HepG2 (cell line): Measurements from ENCODE around the gene PPP4R2. TPM values are rescaled to one million over a fixed set of nuclear protein-coding genes. Genes with fewer than 3 reads are reported as not detected.

Experiments used
- ARID2 ChIP-seq: sonication (generic); formaldehyde crosslinking; IDR thresholded peaks from 2 replicates; pipeline ENCODE4 v1.8.1; 2022; ENCODE audit warnings: mild to moderate bottlenecking, missing genetic modification reagents, borderline replicate concordance
- EHMT2 ChIP-seq: fragments of 200-600 bp; sonication (generic); IDR thresholded peaks from 2 replicates; pipeline ENCODE4 v1.7.0; 2017; ENCODE audit warnings: antibody characterized with exemption, low read depth, low read length, borderline replicate concordance
- FOXJ3 ChIP-seq: sonication (generic); formaldehyde crosslinking; IDR thresholded peaks from 2 replicates; pipeline ENCODE4 v1.4.0; 2020; ENCODE audit warnings: missing genetic modification reagents, mild to moderate bottlenecking, borderline replicate concordance
- LCORL ChIP-seq, 2 experiments: fragments of 450-650 bp in 1 of 2; sonication (generic) in 1 of 2; formaldehyde crosslinking in 1 of 2; IDR thresholded peaks; 2 replicates each; pipeline versions ENCODE4 v1.5.0 to v1.6.1; 2017 to 2020; ENCODE audit warnings: antibody characterized with exemption in 1 of 2, missing genetic modification reagents in 1 of 2
- NCOR1 ChIP-seq: fragments of 200-600 bp; sonication (generic); IDR thresholded peaks from 2 replicates; pipeline ENCODE4 v1.7.0; 2017; ENCODE audit warnings: antibody characterized with exemption, low read length, borderline replicate concordance
- SMAD1 ChIP-seq: sonication (generic); formaldehyde crosslinking; IDR thresholded peaks from 2 replicates; pipeline ENCODE4 v1.4.0; 2020; ENCODE audit warnings: missing genetic modification reagents, low read depth, mild to moderate bottlenecking, borderline replicate concordance
- SMC3 ChIP-seq: IDR thresholded peaks from 2 replicates; pipeline ENCODE4 v1.6.1; 2011; ENCODE audit warnings: low read length, improper control_type of control experiment
- ZBTB7B ChIP-seq: sonication (generic); formaldehyde crosslinking; IDR thresholded peaks from 2 replicates; pipeline ENCODE4 v1.4.0; 2020; ENCODE audit warnings: missing genetic modification reagents
- ZC3H4 ChIP-seq: sonication (generic); formaldehyde crosslinking; IDR thresholded peaks from 2 replicates; pipeline ENCODE4 v1.4.0; 2020; ENCODE audit warnings: missing genetic modification reagents, borderline replicate concordance
- ZEB1 ChIP-seq: IDR thresholded peaks from 2 replicates; pipeline ENCODE4 v1.6.1; 2012; ENCODE audit warnings: mild to moderate bottlenecking, low read depth, inconsistent platforms; ENCODE audit not compliant: insufficient replicate concordance
- ZNF230 ChIP-seq: sonication (generic); formaldehyde crosslinking; IDR thresholded peaks from 2 replicates; pipeline ENCODE4 v1.4.0; 2020; ENCODE audit warnings: mild to moderate bottlenecking, missing genetic modification reagents
- ZNF746 ChIP-seq: sonication (generic); formaldehyde crosslinking; IDR thresholded peaks from 2 replicates; pipeline ENCODE4 v1.8.0; 2022; ENCODE audit warnings: mild to moderate bottlenecking, missing genetic modification reagents
- polyA plus RNA-seq, 8 experiments: library from polyadenylated mRNA; depleted of rRNA in 3 of 8; stranded (reverse) in 7 of 8; unstranded in 1 of 8; fragments of >200 nt; fragmentation: Illumina TruSeq in 4 of 8; extraction: Trizol in 4 of 8; gene quantifications; 2 replicates each; pipeline versions ENCODE4 v1.2.1 to v1.2.3, GENCODE V29; 2011 to 2016; ENCODE audit warnings: low read depth in 4 of 8, missing spikeins in 1 of 8, mixed read lengths in 1 of 8; ENCODE audit not compliant: insufficient read depth in 1 of 8
- total RNA-seq, 5 experiments: library from RNA; depleted of rRNA; stranded (reverse); fragments of >200 nt; fragmentation: Illumina TruSeq; extraction: Trizol; gene quantifications; 2 replicates each; pipeline ENCODE4 v1.2.3, GENCODE V29; 2016; ENCODE audit warnings: low read depth in 1 of 5
- TF ChIP-seq, protein P1 (sequence below): sonication (generic); formaldehyde crosslinking; IDR thresholded peaks from 2 replicates; pipeline ENCODE4 v1.5.1; 2020; ENCODE audit warnings: mild to moderate bottlenecking, missing genetic modification reagents, borderline replicate concordance
- TF ChIP-seq, protein P2 (sequence below), 2 experiments: IDR thresholded peaks; 2 replicates each; pipeline ENCODE4 v1.6.1; 2011 to 2012; ENCODE audit warnings: low read length in 2 of 2, borderline replicate concordance in 1 of 2, low read depth in 1 of 2, mild to moderate bottlenecking in 1 of 2, moderate library complexity in 1 of 2
- TF ChIP-seq, protein P3 (sequence below): sonication (generic); formaldehyde crosslinking; IDR thresholded peaks from 2 replicates; pipeline ENCODE4 v1.5.1; 2020; ENCODE audit warnings: mild to moderate bottlenecking, moderate library complexity, missing genetic modification reagents
- TF ChIP-seq, protein P4 (sequence below): sonication (generic); IDR thresholded peaks from 2 replicates; pipeline ENCODE4 v1.6.1; 2016; ENCODE audit warnings: low read depth, borderline replicate concordance

Gene PPP4R2
- total and polyA plus RNA-seq, 2 of the 13 experiments (the other 11 are each of a cell fraction or from before 2014, with no cell fraction given), result 22.3 to 161 TPM

DNA sequence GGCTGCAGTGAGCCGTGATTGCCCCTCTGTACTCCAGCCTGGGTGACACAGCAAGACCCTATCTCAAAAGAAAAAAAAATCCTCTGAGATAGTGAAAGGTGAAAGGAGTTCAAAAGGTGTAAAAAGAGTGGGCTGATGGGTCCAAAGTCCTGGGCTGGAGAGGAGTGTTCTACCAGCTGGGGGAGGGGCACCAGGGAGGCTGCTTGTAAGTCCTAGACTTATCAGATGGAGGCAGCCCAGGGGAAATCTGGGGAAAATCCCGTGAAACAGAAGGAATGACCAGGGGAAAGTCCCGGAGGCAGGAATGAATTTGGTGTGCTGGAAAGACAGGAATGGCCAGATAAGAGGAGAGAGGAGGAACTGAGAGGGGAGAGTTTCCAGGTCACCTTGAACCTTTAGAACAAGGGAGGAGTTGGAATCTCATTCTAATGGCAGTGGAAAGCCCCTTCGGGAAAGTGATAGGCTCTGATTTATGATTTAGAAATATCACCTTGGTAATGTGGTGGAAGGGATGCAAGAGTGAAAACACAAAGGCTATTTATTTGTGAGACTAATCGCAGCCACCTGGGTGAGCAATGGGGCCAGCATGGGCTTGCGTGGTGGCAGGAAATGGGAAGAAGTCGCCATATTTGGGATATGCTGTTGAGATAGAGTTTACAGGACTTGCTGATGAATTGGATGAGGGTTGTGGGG, 23.4 kb upstream of the PPP4R2 start (continued):
- TF ChIP-seq, protein P1, sequence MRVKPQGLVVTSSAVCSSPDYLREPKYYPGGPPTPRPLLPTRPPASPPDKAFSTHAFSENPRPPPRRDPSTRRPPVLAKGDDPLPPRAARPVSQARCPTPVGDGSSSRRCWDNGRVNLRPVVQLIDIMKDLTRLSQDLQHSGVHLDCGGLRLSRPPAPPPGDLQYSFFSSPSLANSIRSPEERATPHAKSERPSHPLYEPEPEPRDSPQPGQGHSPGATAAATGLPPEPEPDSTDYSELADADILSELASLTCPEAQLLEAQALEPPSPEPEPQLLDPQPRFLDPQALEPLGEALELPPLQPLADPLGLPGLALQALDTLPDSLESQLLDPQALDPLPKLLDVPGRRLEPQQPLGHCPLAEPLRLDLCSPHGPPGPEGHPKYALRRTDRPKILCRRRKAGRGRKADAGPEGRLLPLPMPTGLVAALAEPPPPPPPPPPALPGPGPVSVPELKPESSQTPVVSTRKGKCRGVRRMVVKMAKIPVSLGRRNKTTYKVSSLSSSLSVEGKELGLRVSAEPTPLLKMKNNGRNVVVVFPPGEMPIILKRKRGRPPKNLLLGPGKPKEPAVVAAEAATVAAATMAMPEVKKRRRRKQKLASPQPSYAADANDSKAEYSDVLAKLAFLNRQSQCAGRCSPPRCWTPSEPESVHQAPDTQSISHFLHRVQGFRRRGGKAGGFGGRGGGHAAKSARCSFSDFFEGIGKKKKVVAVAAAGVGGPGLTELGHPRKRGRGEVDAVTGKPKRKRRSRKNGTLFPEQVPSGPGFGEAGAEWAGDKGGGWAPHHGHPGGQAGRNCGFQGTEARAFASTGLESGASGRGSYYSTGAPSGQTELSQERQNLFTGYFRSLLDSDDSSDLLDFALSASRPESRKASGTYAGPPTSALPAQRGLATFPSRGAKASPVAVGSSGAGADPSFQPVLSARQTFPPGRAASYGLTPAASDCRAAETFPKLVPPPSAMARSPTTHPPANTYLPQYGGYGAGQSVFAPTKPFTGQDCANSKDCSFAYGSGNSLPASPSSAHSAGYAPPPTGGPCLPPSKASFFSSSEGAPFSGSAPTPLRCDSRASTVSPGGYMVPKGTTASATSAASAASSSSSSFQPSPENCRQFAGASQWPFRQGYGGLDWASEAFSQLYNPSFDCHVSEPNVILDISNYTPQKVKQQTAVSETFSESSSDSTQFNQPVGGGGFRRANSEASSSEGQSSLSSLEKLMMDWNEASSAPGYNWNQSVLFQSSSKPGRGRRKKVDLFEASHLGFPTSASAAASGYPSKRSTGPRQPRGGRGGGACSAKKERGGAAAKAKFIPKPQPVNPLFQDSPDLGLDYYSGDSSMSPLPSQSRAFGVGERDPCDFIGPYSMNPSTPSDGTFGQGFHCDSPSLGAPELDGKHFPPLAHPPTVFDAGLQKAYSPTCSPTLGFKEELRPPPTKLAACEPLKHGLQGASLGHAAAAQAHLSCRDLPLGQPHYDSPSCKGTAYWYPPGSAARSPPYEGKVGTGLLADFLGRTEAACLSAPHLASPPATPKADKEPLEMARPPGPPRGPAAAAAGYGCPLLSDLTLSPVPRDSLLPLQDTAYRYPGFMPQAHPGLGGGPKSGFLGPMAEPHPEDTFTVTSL (CRISPR knock-in tag), result peak; percentile 59; the same call in 1 of the 2 replicates
- TF ChIP-seq FOXJ3 (no peak; the same call in 1 of the 2 replicates), ZNF746 (CRISPR knock-in tag) (no peak), SMAD1 (CRISPR knock-in tag) (no peak), EHMT2 (0 out of 2 replicates have a peak, but pooled peaks have one; percentile 16), ZNF230 (no peak), LCORL (IDR thresholded peaks at IDR 0.05) (no peak), LCORL (CRISPR knock-in tag; IDR thresholded peaks at IDR 0.05) (no peak), SMC3 (no peak), ZEB1 (peak; percentile 76), ZC3H4 (CRISPR knock-in tag) (no peak), ARID2 (no peak), NCOR1 (peak; percentile 89), ZBTB7B (CRISPR knock-in tag) (0 out of 2 replicates have a peak, but pooled peaks have one; percentile 46)
- TF ChIP-seq, protein P2, sequence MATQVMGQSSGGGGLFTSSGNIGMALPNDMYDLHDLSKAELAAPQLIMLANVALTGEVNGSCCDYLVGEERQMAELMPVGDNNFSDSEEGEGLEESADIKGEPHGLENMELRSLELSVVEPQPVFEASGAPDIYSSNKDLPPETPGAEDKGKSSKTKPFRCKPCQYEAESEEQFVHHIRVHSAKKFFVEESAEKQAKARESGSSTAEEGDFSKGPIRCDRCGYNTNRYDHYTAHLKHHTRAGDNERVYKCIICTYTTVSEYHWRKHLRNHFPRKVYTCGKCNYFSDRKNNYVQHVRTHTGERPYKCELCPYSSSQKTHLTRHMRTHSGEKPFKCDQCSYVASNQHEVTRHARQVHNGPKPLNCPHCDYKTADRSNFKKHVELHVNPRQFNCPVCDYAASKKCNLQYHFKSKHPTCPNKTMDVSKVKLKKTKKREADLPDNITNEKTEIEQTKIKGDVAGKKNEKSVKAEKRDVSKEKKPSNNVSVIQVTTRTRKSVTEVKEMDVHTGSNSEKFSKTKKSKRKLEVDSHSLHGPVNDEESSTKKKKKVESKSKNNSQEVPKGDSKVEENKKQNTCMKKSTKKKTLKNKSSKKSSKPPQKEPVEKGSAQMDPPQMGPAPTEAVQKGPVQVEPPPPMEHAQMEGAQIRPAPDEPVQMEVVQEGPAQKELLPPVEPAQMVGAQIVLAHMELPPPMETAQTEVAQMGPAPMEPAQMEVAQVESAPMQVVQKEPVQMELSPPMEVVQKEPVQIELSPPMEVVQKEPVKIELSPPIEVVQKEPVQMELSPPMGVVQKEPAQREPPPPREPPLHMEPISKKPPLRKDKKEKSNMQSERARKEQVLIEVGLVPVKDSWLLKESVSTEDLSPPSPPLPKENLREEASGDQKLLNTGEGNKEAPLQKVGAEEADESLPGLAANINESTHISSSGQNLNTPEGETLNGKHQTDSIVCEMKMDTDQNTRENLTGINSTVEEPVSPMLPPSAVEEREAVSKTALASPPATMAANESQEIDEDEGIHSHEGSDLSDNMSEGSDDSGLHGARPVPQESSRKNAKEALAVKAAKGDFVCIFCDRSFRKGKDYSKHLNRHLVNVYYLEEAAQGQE (IDR thresholded peaks at IDR 0.05; ENCODE audit: borderline replicate concordance in 1 of 2, low read depth in 1 of 2, low read length in 2 of 2), result 0 out of 4 replicates have a peak, but pooled peaks of 1 of the 2 experiments have one; percentile 24
- TF ChIP-seq, protein P3, sequence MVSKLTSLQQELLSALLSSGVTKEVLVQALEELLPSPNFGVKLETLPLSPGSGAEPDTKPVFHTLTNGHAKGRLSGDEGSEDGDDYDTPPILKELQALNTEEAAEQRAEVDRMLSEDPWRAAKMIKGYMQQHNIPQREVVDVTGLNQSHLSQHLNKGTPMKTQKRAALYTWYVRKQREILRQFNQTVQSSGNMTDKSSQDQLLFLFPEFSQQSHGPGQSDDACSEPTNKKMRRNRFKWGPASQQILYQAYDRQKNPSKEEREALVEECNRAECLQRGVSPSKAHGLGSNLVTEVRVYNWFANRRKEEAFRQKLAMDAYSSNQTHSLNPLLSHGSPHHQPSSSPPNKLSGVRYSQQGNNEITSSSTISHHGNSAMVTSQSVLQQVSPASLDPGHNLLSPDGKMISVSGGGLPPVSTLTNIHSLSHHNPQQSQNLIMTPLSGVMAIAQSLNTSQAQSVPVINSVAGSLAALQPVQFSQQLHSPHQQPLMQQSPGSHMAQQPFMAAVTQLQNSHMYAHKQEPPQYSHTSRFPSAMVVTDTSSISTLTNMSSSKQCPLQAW, result no peak
- TF ChIP-seq, protein P4, sequence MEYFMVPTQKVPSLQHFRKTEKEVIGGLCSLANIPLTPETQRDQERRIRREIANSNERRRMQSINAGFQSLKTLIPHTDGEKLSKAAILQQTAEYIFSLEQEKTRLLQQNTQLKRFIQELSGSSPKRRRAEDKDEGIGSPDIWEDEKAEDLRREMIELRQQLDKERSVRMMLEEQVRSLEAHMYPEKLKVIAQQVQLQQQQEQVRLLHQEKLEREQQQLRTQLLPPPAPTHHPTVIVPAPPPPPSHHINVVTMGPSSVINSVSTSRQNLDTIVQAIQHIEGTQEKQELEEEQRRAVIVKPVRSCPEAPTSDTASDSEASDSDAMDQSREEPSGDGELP, result peak; percentile 19; the same call in 1 of the 2 replicates
